ENCODE results near the gene STPG2. TPM values are rescaled to one million over a fixed set of nuclear protein-coding genes. Genes with fewer than 3 reads are reported as not detected.

The STPG2 gene
- total RNA-seq, 2 donors from 2014 or later: 0.77 to 1.1 TPM

- TF ChIP-seq, protein P1, sequence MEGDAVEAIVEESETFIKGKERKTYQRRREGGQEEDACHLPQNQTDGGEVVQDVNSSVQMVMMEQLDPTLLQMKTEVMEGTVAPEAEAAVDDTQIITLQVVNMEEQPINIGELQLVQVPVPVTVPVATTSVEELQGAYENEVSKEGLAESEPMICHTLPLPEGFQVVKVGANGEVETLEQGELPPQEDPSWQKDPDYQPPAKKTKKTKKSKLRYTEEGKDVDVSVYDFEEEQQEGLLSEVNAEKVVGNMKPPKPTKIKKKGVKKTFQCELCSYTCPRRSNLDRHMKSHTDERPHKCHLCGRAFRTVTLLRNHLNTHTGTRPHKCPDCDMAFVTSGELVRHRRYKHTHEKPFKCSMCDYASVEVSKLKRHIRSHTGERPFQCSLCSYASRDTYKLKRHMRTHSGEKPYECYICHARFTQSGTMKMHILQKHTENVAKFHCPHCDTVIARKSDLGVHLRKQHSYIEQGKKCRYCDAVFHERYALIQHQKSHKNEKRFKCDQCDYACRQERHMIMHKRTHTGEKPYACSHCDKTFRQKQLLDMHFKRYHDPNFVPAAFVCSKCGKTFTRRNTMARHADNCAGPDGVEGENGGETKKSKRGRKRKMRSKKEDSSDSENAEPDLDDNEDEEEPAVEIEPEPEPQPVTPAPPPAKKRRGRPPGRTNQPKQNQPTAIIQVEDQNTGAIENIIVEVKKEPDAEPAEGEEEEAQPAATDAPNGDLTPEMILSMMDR (IDR thresholded peaks at IDR 0.05): no peak
- no peak for TF ChIP-seq POLR2A (IDR thresholded peaks at IDR 0.05)
- TF ChIP-seq POLR2AphosphoS5 (IDR thresholded peaks at IDR 0.05): no peak
- no peaks in the 10 kb centered on the region for H3K4me1 ChIP-seq (replicated peaks)
- H3K36me3 ChIP-seq: no peaks in the 10 kb centered on the region
- no peak overlapping the region for H3K4me3 ChIP-seq
- intact Hi-C loops (cut with DNase I): no loop called here
- no peaks in the 10 kb centered on the region for H3K27me3 ChIP-seq (replicated peaks; ENCODE audit: insufficient read depth)
- H3K9me3 ChIP-seq: no peaks in the 10 kb centered on the region
- no peak overlapping the region for H3K27ac ChIP-seq
- DNase-seq (ENCODE audit: low spot score): no peak
- WGBS: 78% methylated on average over 4 of the region's 4 CpGs
Observed at GRCh38 chr4:97627750-97628149, 515.5 kb downstream of the STPG2 start.

- WGBS: 40% methylated on average over 4 of the region's 4 CpGs
- TF ChIP-seq, protein P1 (IDR thresholded peaks at IDR 0.05): no peak
- TF ChIP-seq POLR2A (IDR thresholded peaks at IDR 0.05) (no peak), POLR2AphosphoS5 (IDR thresholded peaks at IDR 0.05) (peak; percentile 63)
- H3K27ac ChIP-seq: no peak overlapping the region
- H3K27me3 ChIP-seq (replicated peaks; ENCODE audit: insufficient read depth): no peaks in the 10 kb centered on the region
- no peaks in the 10 kb centered on the region for H3K36me3 ChIP-seq
- no peaks in the 10 kb centered on the region for H3K9me3 ChIP-seq
- H3K4me1 ChIP-seq (replicated peaks): no peaks in the 10 kb centered on the region
- no peak overlapping the region for H3K4me3 ChIP-seq
- peak; percentile 14 for DNase-seq (ENCODE audit: low spot score)
- intact Hi-C loops (cut with DNase I): no loop called here
Observed at GRCh38 chr4:97624204-97624603, 519.1 kb downstream of the STPG2 start.

DNA sequence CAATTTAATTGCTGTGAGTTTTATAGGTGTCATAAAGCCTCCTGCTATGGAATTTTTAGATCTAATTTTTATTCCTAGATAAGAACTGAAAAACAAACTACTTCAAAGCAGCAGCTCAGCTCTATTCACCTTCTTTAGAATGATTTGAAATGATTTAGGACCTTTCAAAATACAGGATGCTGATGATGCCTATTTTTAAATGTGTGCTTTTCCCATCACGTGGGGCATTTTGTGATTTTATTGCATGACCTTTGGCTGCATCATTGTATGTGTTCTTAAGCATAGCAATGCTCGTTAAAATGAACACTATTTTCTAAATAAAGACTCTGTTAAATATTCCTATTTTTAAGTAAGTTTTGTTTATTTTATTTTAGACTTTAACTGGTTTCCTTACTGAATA lies 537.3 kb downstream of the STPG2 start:
- H3K36me3 ChIP-seq: no peaks in the 10 kb centered on the region
- intact Hi-C loops (cut with DNase I): no loop called here
- no peak for DNase-seq (ENCODE audit: low spot score)
- no peak overlapping the region for H3K4me3 ChIP-seq
- no peak overlapping the region for H3K27ac ChIP-seq
- H3K4me1 ChIP-seq (replicated peaks): no peaks in the 10 kb centered on the region
- no peak for TF ChIP-seq POLR2A (IDR thresholded peaks at IDR 0.05)
- TF ChIP-seq POLR2AphosphoS5 (IDR thresholded peaks at IDR 0.05): no peak
- TF ChIP-seq, protein P1 (IDR thresholded peaks at IDR 0.05): no peak
- H3K27me3 ChIP-seq (replicated peaks; ENCODE audit: insufficient read depth): no peaks in the 10 kb centered on the region
- 4% methylated on average over 2 of the region's 2 CpGs for WGBS
- no peaks in the 10 kb centered on the region for H3K9me3 ChIP-seq

GRCh38 chr4:97593248-97593647 lies 550.0 kb downstream of the STPG2 start:
- no peaks in the 10 kb centered on the region for H3K27me3 ChIP-seq (replicated peaks; ENCODE audit: insufficient read depth)
- DNase-seq (ENCODE audit: low spot score): no peak
- no peak overlapping the region for H3K4me3 ChIP-seq
- 99% methylated on average over 9 of the region's 9 CpGs for WGBS
- no peaks in the 10 kb centered on the region for H3K36me3 ChIP-seq
- no peaks in the 10 kb centered on the region for H3K4me1 ChIP-seq (replicated peaks)
- TF ChIP-seq POLR2AphosphoS5 (IDR thresholded peaks at IDR 0.05) (no peak), POLR2A (IDR thresholded peaks at IDR 0.05) (no peak)
- TF ChIP-seq, protein P1 (IDR thresholded peaks at IDR 0.05): no peak
- no peak overlapping the region for H3K27ac ChIP-seq
- no peaks in the 10 kb centered on the region for H3K9me3 ChIP-seq
- intact Hi-C loops (cut with DNase I): no loop called here

DNA sequence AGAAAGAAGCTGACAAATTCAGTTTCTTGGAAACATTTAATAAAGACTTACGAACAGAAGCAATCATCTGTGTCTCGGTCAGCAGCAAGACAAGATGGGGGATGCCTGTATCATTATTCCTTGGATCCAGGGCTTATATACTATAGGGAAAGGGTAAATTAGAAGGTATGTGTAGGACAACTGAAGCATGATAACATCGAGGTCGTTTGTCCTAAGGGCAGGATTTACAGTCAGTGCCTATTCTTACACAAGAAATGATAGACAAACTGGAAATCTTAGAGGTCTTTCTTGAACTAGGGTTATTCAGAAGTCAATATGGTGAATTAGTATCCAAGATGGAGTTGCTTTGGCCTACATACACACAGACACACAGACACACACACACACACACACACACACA lies 553.0 kb downstream of the STPG2 start:
- TF ChIP-seq POLR2AphosphoS5 (IDR thresholded peaks at IDR 0.05) (no peak), POLR2A (IDR thresholded peaks at IDR 0.05) (no peak)
- TF ChIP-seq, protein P1 (IDR thresholded peaks at IDR 0.05): no peak
- Histone ChIP-seq H3K27me3 (replicated peaks; ENCODE audit: insufficient read depth) (no peaks in the 10 kb centered on the region), H3K4me1 (replicated peaks) (no peaks in the 10 kb centered on the region), H3K27ac (no peak overlapping the region), H3K9me3 (no peaks in the 10 kb centered on the region), H3K36me3 (no peaks in the 10 kb centered on the region), H3K4me3 (no peak overlapping the region)
- 82% methylated on average over 4 of the region's 4 CpGs for WGBS
- intact Hi-C loops (cut with DNase I): no loop called here
- DNase-seq (ENCODE audit: low spot score): no peak

Data from prostate gland (tissue), 2 donors.